ENCODE measurements around the gene APRT.
"Not testable (repeated sequence)": the region's sequence is repeated elsewhere in the genome, so short reads cannot be mapped to it uniquely, and the experiment has no call there.

GRCh38 chr16:88823646-88824045 is 11.9 kb upstream of the APRT start:
- TF ChIP-seq CTCF (conservative IDR thresholded peaks at IDR 0.05; ENCODE audit: low read depth, low read length); EZH2 (IDR thresholded peaks at IDR 0.05; ENCODE audit: borderline replicate concordance, low read depth, low read length, poor library complexity, severe bottlenecking): not testable (repeated sequence)
